ENCODE measurements around the gene PROM2.

- no peak for TF ChIP-seq CTCF (IDR thresholded peaks at IDR 0.05)
- no peak for TF ChIP-seq POLR2A (IDR thresholded peaks at IDR 0.05)
Measured at GRCh38 chr2:95240091-95240490, 34.2 kb upstream of the PROM2 start.
